22Rv1 (cell line): ENCODE measurements around the gene PEX14.

Experiments used
- H3K27ac ChIP-seq: fragments of 450-650 bp; 2 replicates; pipeline ENCODE4 v1.5.1; 2017
- CTCF ChIP-seq: fragments of 450-650 bp; IDR thresholded peaks from 2 replicates; pipeline ENCODE4 v1.5.1; 2017; ENCODE audit warnings: mild to moderate bottlenecking
- ZFX ChIP-seq: fragments of 450-650 bp; IDR thresholded peaks from 2 replicates; pipeline ENCODE4 v1.6.1; 2017; ENCODE audit warnings: antibody characterized with exemption, borderline replicate concordance

PEX14 gene

GRCh38 chr1:10655002-10655401 is 180.3 kb downstream of the PEX14 start:
- TF ChIP-seq CTCF: no peak
- TF ChIP-seq ZFX: no peak
- peak overlapping the region; percentile 63; the same call in 1 of the 2 replicates for H3K27ac ChIP-seq

- no peak overlapping the region for H3K27ac ChIP-seq
- TF ChIP-seq CTCF: no peak
- TF ChIP-seq ZFX: no peak
Observed at GRCh38 chr1:10656431-10656830, 181.7 kb downstream of the PEX14 start.

- no peak overlapping the region for H3K27ac ChIP-seq
- TF ChIP-seq ZFX (no peak), CTCF (no peak)
Observed at GRCh38 chr1:10657088-10657847, 182.5 kb downstream of the PEX14 start.

- H3K27ac ChIP-seq: no peak overlapping the region
- TF ChIP-seq ZFX (no peak), CTCF (no peak)
Observed at GRCh38 chr1:10658396-10659066, 183.8 kb downstream of the PEX14 start.

GRCh38 chr1:10659218-10659617 is 184.5 kb downstream of the PEX14 start:
- no peak overlapping the region for H3K27ac ChIP-seq

GRCh38 chr1:10659646-10660540 is 185.1 kb downstream of the PEX14 start:
- H3K27ac ChIP-seq: no peak overlapping the region
- TF ChIP-seq CTCF (no peak), ZFX (no peak)

More at GRCh38 chr1:10659218-10659617, 184.5 kb downstream of the PEX14 start:
- no peak for TF ChIP-seq ZFX
- no peak for TF ChIP-seq CTCF
